Sigmoid colon (tissue), 4 donors: ENCODE measurements around the gene LRGUK.

Source experiments
- CTCF ChIP-seq, 4 experiments: fragments of 450-650 bp in 3 of 4; fragments of 200-600 bp in 1 of 4; IDR thresholded peaks; one replicate each; pipeline ENCODE4 v1.5.1; 2016 to 2019; ENCODE audit warnings: antibody characterized with exemption in 4 of 4, mild to moderate bottlenecking in 3 of 4, moderate library complexity in 2 of 4
- EP300 ChIP-seq, 4 donors: sonication (generic); formaldehyde crosslinking; IDR thresholded peaks; one replicate each; pipeline ENCODE4 v1.6.1; 2017; ENCODE audit warnings: antibody characterized with exemption in 4 of 4
- POLR2A ChIP-seq, 2 donors: fragments of 450-650 bp; IDR thresholded peaks; one replicate each; pipeline ENCODE4 v1.6.1; 2016; ENCODE audit warnings: antibody characterized with exemption in 2 of 2, mild to moderate bottlenecking in 2 of 2, moderate library complexity in 2 of 2
- POLR2AphosphoS5 ChIP-seq, 4 donors: sonication (generic); formaldehyde crosslinking; IDR thresholded peaks; one replicate each; pipeline ENCODE4 v1.6.1; 2017; ENCODE audit warnings: antibody characterized with exemption in 4 of 4

GRCh38 chr7:134104166-134104565 lies 23.0 kb upstream of the LRGUK start:
- TF ChIP-seq CTCF (IDR thresholded peaks at IDR 0.05), result no peak
- no peak for TF ChIP-seq POLR2A (IDR thresholded peaks at IDR 0.05)
- TF ChIP-seq EP300 (IDR thresholded peaks at IDR 0.05), result no peak
- no peak for TF ChIP-seq POLR2AphosphoS5 (IDR thresholded peaks at IDR 0.05)
